GM19395 (cell line): ENCODE results near the gene HK3.

Experiments
- ATAC-seq: cut with Tn5 transposase; IDR thresholded peaks from one replicate; pipeline ENCODE4 v1.9.1; 2021; ENCODE audit warnings: mild to moderate bottlenecking, moderate library complexity; ENCODE audit not compliant: unreplicated experiment

HK3 gene

GRCh38 chr5:176899296-176899891 lies at the start of gene HK3:
Gene HK3, minus strand, starts transcription at chr5:176899346. Its CDS starts 3,187 bp downstream, at chr5:176896159.
- ATAC-seq, result no peak

- ATAC-seq, result no peak
These were observed 49.3 kb upstream of the HK3 start for GRCh38 chr5:176948458-176948857.

- no peak for ATAC-seq
These were observed 48.7 kb upstream of the HK3 start for GRCh38 chr5:176947847-176948246.

- ATAC-seq, result no peak
These were observed 45.1 kb upstream of the HK3 start for GRCh38 chr5:176944268-176944667.

- ATAC-seq, result no peak
These were observed 44.7 kb upstream of the HK3 start for GRCh38 chr5:176943816-176944215.

- ATAC-seq, result no peak
These were observed 42.8 kb upstream of the HK3 start for GRCh38 chr5:176941951-176942350.

- no peak for ATAC-seq
These were observed 39.3 kb upstream of the HK3 start for GRCh38 chr5:176938472-176938871.

- ATAC-seq, result no peak
These were observed 35.9 kb upstream of the HK3 start for GRCh38 chr5:176935017-176935416.

GRCh38 chr5:176934309-176934930 lies 35.3 kb upstream of the HK3 start:
- ATAC-seq, result no peak

- no peak for ATAC-seq
These were observed 30.5 kb upstream of the HK3 start for GRCh38 chr5:176929654-176930053.

GRCh38 chr5:176927562-176927961 lies 28.4 kb upstream of the HK3 start:
- ATAC-seq, result no peak

- ATAC-seq, result no peak
These were observed 23.7 kb upstream of the HK3 start for GRCh38 chr5:176922817-176923216.

- ATAC-seq, result no peak
These were observed 22.6 kb upstream of the HK3 start for GRCh38 chr5:176921714-176922113.

GRCh38 chr5:176918613-176919012 lies 19.5 kb upstream of the HK3 start:
- no peak for ATAC-seq

- ATAC-seq, result no peak
These were observed 17.2 kb upstream of the HK3 start for GRCh38 chr5:176916337-176916736.

GRCh38 chr5:176915906-176916305 lies 16.8 kb upstream of the HK3 start:
- no peak for ATAC-seq

- no peak for ATAC-seq
These were observed 13.0 kb upstream of the HK3 start for GRCh38 chr5:176912115-176912514.

GRCh38 chr5:176908675-176909368 lies 9.7 kb upstream of the HK3 start:
- ATAC-seq, result no peak

GRCh38 chr5:176906796-176907195 lies 7.7 kb upstream of the HK3 start:
- no peak for ATAC-seq

GRCh38 chr5:176906126-176906525 lies 7.0 kb upstream of the HK3 start:
- no peak for ATAC-seq

GRCh38 chr5:176904276-176904675 lies 5.1 kb upstream of the HK3 start:
- ATAC-seq, result no peak

GRCh38 chr5:176902911-176903664 lies 3.9 kb upstream of the HK3 start:
- ATAC-seq, result no peak
